GM23248 (cell line): Measurements from ENCODE around the gene RRAGC. TPM values are rescaled to one million over a fixed set of nuclear protein-coding genes. Genes with fewer than 3 reads are reported as not detected.

ENCODE experiments used
- DNase-seq: peaks from one replicate; pipeline ENCODE4 v3.0.0-alpha.2; 2015
- H2AFZ ChIP-seq: fragments of 200-600 bp; sonication (generic); 2 replicates; pipeline ENCODE4 v1.6.1; 2016; ENCODE audit warnings: antibody characterized with exemption
- H3F3A ChIP-seq: fragments of 200-600 bp; sonication (generic); 2 replicates; pipeline ENCODE4 v1.6.1; 2016; ENCODE audit warnings: mild to moderate bottlenecking, antibody characterized with exemption, mixed run types; ENCODE audit not compliant: insufficient read depth
- H3K27ac ChIP-seq: fragments of 200-600 bp; sonication (generic); 2 replicates; pipeline ENCODE4 v1.5.1; 2016; ENCODE audit warnings: mild to moderate bottlenecking
- H3K27me3 ChIP-seq: fragments of 200-600 bp; sonication (generic); replicated peaks from 2 replicates; pipeline ENCODE4 v1.6.1; 2016; ENCODE audit warnings: mild to moderate bottlenecking; ENCODE audit not compliant: insufficient read depth
- H3K36me3 ChIP-seq: fragments of 200-600 bp; sonication (generic); 2 replicates; pipeline ENCODE4 v1.6.1; 2016; ENCODE audit warnings: low read depth, mild to moderate bottlenecking
- H3K4me1 ChIP-seq: fragments of 200-600 bp; sonication (generic); 2 replicates; pipeline ENCODE4 v1.6.1; 2016; ENCODE audit warnings: mild to moderate bottlenecking; ENCODE audit not compliant: insufficient read depth
- H3K4me2 ChIP-seq: fragments of 200-600 bp; sonication (generic); one replicate; pipeline ENCODE4 v1.6.1; 2016; ENCODE audit warnings: mild to moderate bottlenecking; ENCODE audit not compliant: unreplicated experiment
- H3K4me3 ChIP-seq: fragments of 200-600 bp; sonication (generic); 2 replicates; pipeline ENCODE4 v1.5.1; 2016; ENCODE audit warnings: mild to moderate bottlenecking
- H3K79me2 ChIP-seq: fragments of 200-600 bp; sonication (generic); 2 replicates; pipeline ENCODE4 v1.6.1; 2016; ENCODE audit warnings: mild to moderate bottlenecking; ENCODE audit not compliant: insufficient read depth
- H3K9ac ChIP-seq: fragments of 200-600 bp; sonication (generic); 2 replicates; pipeline ENCODE4 v1.6.1; 2016; ENCODE audit warnings: mild to moderate bottlenecking
- H3K9me2 ChIP-seq: fragments of 200-600 bp; sonication (generic); 2 replicates; pipeline ENCODE4 v1.6.1; 2016; ENCODE audit warnings: mixed run types, mild to moderate bottlenecking, moderate library complexity; ENCODE audit not compliant: insufficient read depth
- H3K9me3 ChIP-seq: fragments of 200-600 bp; sonication (generic); one replicate; pipeline ENCODE4 v1.6.1; 2017; ENCODE audit warnings: low read depth
- H4K20me1 ChIP-seq: fragments of 200-600 bp; sonication (generic); 2 replicates; pipeline ENCODE4 v1.6.0; 2016; ENCODE audit not compliant: insufficient read depth
- EZH2 ChIP-seq: fragments of 200-600 bp; sonication (generic); IDR thresholded peaks from 2 replicates; pipeline ENCODE4 v1.6.1; 2018; ENCODE audit warnings: antibody characterized with exemption, mild to moderate bottlenecking; ENCODE audit not compliant: insufficient read depth, poor library complexity, severe bottlenecking
- EZH2phosphoT487 ChIP-seq: fragments of 200-600 bp; sonication (generic); IDR thresholded peaks from 2 replicates; pipeline ENCODE4 v1.6.1; 2018; ENCODE audit warnings: antibody characterized with exemption, moderate library complexity, mild to moderate bottlenecking, low read depth; ENCODE audit not compliant: insufficient read depth
- WGBS, 2 experiments: methylation state at CpG; one replicate each; pipeline ENCODE4 v1.1.6; 2015 to 2017; ENCODE audit warnings: low lambda C conversion rate in 2 of 2, low coverage in 1 of 2; ENCODE audit errors: missing lambda C conversion rate in 2 of 2; 5-methylcytosine and 5-hydroxymethylcytosine counted together
- in situ Hi-C: fragments of 300-500 bp; cut with MboI; formaldehyde crosslinking; loops from 2 replicates; pipeline ENCODE4 v1.15.0; 2020
- polyA plus RNA-seq: library from polyadenylated mRNA; unstranded; fragments of >200 nt; fragmentation: Nextera tagmentation; extraction: Ambion mirVana; gene quantifications from 2 replicates; pipeline ENCODE4 v1.2.1, GENCODE V29; 2016
- total RNA-seq: library from RNA; depleted of rRNA; stranded (reverse); fragments of >200 nt; shearing (Covaris generic); gene quantifications from 2 replicates; pipeline ENCODE4 v1.2.3, GENCODE V29; 2014

RRAGC gene
- total and polyA plus RNA-seq, 2 experiments from 2014 or later = 17.9 to 19.1 TPM

GRCh38 chr1:38818175-38818976 is 41.2 kb downstream of the RRAGC start:
- H3K27me3 ChIP-seq = peaks cover 86% of the 10 kb centered on the region
- no peak overlapping the region for H3K4me2 ChIP-seq
- no peak overlapping the region for H3K4me3 ChIP-seq
- H3K4me1 ChIP-seq = no peaks in the 10 kb centered on the region
- H2AFZ ChIP-seq = no peak overlapping the region
- 0 out of 2 replicates have a peak, but pooled peaks have one; percentile 8 for TF ChIP-seq EZH2phosphoT487
- TF ChIP-seq EZH2 = peak; percentile 51
- no peaks in the 10 kb centered on the region for H3K9me2 ChIP-seq
- no peaks in the 10 kb centered on the region for H4K20me1 ChIP-seq
- H3F3A ChIP-seq = no peaks in the 10 kb centered on the region
- WGBS, 2 experiments = 2 to 3% methylated on average over 46 to 66 of the region's 70 CpGs
- DNase-seq = peak; percentile 38
- no peak overlapping the region for H3K27ac ChIP-seq
- H3K36me3 ChIP-seq = no peaks in the 10 kb centered on the region
- H3K9me3 ChIP-seq = no peaks in the 10 kb centered on the region
- H3K9ac ChIP-seq = no peak overlapping the region
- H3K79me2 ChIP-seq = no peaks in the 10 kb centered on the region
- in situ Hi-C loops = no loop called here

DNA sequence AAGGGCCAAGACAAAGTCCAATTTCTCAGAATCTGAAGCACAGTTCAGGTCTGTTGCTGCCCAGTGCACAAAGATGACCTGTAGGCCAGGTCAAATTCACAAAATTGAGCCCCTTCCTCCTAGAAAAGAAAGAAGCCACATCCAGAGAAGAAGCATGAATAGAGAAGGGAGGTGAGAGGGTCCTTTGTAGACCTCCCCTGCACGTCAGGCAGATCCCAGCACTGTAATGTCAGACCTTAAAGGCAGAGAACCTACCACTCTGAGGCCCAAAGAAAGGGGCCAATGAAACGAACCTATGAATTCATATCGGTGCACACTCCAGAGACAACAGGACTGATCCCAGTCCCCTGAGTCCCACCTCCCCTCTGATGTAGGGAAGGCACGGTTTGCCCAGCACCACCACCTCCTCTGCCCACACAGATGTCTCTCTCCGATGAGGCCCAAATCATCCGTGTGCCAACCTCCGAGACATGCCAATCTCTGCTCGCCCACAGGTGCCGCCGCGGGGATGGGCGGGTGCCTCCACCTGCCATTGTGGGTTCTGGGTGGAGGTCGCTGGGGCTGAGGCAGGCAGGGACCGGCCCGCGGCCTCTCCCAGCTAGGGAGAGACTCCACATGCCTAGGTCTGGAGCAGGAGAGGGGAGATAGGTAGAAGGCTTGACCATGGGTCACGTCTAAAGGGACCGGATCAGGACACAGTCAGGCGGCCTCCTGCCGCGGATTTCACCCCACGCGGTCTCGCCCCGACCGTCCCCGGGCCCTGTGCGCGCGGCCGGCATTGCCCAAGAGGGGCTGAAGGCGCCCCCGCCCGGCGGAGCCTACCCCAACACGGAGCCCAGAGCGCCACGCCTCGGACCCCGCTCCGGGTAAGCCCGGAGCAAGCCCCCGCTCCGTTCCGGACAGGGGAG is 42.1 kb downstream of the RRAGC start:
- H2AFZ ChIP-seq = no peak overlapping the region
- WGBS, 2 experiments = 27 to 34% methylated on average over 38 to 39 of the region's 45 CpGs
- H4K20me1 ChIP-seq = no peaks in the 10 kb centered on the region
- H3F3A ChIP-seq = no peaks in the 10 kb centered on the region
- no peak overlapping the region for H3K27ac ChIP-seq
- H3K9me3 ChIP-seq = no peaks in the 10 kb centered on the region
- no peaks in the 10 kb centered on the region for H3K79me2 ChIP-seq
- TF ChIP-seq EZH2 (no peak), EZH2phosphoT487 (no peak)
- no peak overlapping the region for H3K9ac ChIP-seq
- in situ Hi-C loops = no loop called here
- H3K4me3 ChIP-seq = no peak overlapping the region
- no peaks in the 10 kb centered on the region for H3K36me3 ChIP-seq
- no peak overlapping the region for H3K4me2 ChIP-seq
- no peak for DNase-seq
- H3K27me3 ChIP-seq = peaks cover 93% of the 10 kb centered on the region
- H3K4me1 ChIP-seq = no peaks in the 10 kb centered on the region
- no peaks in the 10 kb centered on the region for H3K9me2 ChIP-seq

GRCh38 chr1:38815903-38816627 is 43.5 kb downstream of the RRAGC start:
- Histone ChIP-seq H3K36me3 (no peaks in the 10 kb centered on the region), H3K27ac (no peak overlapping the region), H3K9ac (no peak overlapping the region), H3K9me2 (no peaks in the 10 kb centered on the region), H4K20me1 (no peaks in the 10 kb centered on the region), H3K79me2 (no peaks in the 10 kb centered on the region), H3F3A (no peaks in the 10 kb centered on the region), H3K4me3 (no peak overlapping the region), H3K27me3 (peaks cover 95% of the 10 kb centered on the region), H3K4me2 (no peak overlapping the region), H3K4me1 (no peaks in the 10 kb centered on the region), H2AFZ (no peak overlapping the region), H3K9me3 (no peaks in the 10 kb centered on the region)
- TF ChIP-seq EZH2phosphoT487 = peak; percentile 27; the same call in 1 of the 2 replicates
- peak; percentile 75 for TF ChIP-seq EZH2
- DNase-seq = peak; percentile 29
- in situ Hi-C loops = no loop called here
- WGBS, 2 experiments = 5 to 7% methylated on average over 36 of the region's 36 CpGs

- Histone ChIP-seq H4K20me1 (no peaks in the 10 kb centered on the region), H3K27ac (no peak overlapping the region), H3K4me1 (no peaks in the 10 kb centered on the region), H2AFZ (no peak overlapping the region), H3K27me3 (peaks cover 95% of the 10 kb centered on the region), H3K4me2 (no peak overlapping the region), H3K9me3 (no peaks in the 10 kb centered on the region), H3K9me2 (no peaks in the 10 kb centered on the region), H3F3A (no peaks in the 10 kb centered on the region), H3K4me3 (no peak overlapping the region), H3K79me2 (no peaks in the 10 kb centered on the region), H3K9ac (no peak overlapping the region), H3K36me3 (no peaks in the 10 kb centered on the region)
- 45 to 71% methylated on average over 1 of the region's 1 CpG for WGBS, 2 experiments
- DNase-seq = no peak
- in situ Hi-C loops = no loop called here
- TF ChIP-seq EZH2phosphoT487 (no peak), EZH2 (no peak)
Measured at GRCh38 chr1:38814984-38815464, 44.5 kb downstream of the RRAGC start.
